Stimulated activated CD4-positive, alpha-beta T cell treated with anti-CD3 and anti-CD28 coated beads, Interleukin-1b, Interleukin-23, amount 100 ng/mL, for 48 hours (primary cell): ENCODE measurements around the gene NLRP9.

Source experiments
- DNase-seq: peaks from one replicate; pipeline ENCODE4 v3.0.0-alpha.2; 2020

The NLRP9 gene

GRCh38 chr19:55687281-55688201 is 50.7 kb downstream of the NLRP9 start:
- no peak for DNase-seq

GRCh38 chr19:55686311-55687050 is 51.7 kb downstream of the NLRP9 start:
- DNase-seq = no peak

DNA sequence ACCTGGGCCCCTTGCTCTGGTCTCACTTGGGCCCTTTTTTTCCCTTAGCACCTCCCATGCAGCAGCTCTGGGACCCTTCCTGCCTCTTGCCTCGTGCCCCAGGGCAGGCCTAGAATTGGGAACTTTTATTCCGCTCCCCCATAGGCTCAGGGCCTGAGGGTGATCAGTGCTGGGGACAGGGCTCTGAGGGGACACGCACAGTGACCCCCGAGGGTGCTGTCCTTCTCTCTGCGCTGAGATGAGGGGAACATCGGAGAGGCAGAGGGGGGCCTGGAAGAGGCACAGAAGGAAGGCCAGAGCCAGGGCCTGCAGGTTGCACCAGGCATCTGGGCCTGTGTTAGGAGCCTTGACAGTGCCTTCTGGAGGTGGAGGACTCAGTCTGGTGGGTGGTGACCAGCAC is 52.4 kb downstream of the NLRP9 start:
- DNase-seq = no peak

- DNase-seq = no peak
These were observed 53.1 kb downstream of the NLRP9 start for GRCh38 chr19:55684946-55685681.

- no peak for DNase-seq
These were observed 54.5 kb downstream of the NLRP9 start for GRCh38 chr19:55683449-55684261.

GRCh38 chr19:55681131-55682092 is 56.8 kb downstream of the NLRP9 start:
- DNase-seq = no peak

- DNase-seq = no peak
These were observed 57.7 kb downstream of the NLRP9 start for GRCh38 chr19:55680339-55681130.

DNA sequence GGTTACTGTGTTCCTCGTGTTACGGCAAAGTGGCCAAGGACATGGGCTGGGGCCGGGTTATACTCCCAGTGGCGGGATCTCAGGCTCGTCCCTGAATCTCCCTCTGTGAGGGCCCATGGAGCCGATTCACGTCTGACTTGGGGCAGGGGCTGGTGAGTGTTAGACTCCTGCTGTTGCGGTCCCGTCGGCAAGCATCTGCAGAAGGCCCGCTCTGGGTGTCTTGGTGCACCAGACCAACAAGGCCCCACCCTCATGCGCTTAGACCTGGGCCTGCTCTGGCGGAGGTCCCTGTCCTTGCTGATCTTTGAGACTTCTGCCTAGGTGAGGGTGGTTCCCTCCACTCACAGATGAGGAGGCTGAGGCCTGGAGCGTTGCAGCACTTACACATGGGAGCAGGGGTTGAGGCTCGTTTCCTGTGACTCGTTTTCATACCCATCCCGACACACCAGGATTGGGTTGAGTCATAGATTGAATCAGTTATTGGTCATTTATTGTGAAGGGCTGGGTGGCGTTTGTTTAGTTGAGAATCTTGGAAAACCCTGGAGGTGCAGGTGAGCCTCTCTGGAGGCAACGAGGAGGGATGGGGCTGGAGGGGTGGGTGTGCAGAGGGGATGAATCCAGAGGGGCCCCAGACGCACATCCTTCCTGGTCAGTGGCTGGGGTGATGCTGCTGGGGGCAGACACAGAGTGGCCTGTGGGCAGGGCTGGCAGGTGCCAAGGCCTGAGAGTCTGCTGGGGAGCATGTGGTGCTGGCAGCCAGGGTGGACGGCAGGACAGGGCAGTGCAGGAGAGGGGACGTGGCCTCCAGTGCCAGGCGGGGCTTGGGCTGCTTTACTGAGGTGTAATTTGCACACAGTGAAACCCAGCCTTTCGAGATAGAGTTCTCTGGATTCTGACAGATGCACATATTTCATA is 58.6 kb downstream of the NLRP9 start:
- peak; percentile 42 for DNase-seq

DNA sequence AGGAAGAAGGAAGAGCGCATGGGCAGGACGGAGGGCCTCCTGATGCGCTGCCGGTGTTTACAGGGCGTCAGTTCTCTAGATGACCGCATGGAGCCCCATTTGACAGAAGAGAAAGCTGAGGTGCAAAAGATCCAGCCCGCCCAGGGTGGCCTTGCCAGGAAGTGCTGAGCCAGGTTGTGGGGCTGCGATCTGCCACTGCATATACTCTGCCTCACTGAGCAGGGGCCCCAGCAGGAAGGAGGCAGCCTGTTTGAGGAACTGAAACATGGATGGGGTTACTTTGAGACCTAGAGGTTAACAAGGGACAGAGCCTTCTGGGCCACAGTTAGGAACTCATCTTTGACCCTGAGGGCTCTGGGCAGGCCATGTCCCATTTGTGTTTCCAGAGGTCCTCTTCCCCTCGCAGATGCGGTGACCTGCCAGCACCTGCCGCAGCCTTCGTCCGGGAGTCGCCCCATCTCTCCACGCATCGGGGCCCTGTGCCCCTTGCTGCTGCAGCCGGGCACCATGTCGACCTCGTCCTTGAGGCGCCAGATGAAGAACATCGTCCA is 60.0 kb downstream of the NLRP9 start:
- no peak for DNase-seq

GRCh38 chr19:55677572-55678028 is 60.6 kb downstream of the NLRP9 start:
- no peak for DNase-seq

DNA sequence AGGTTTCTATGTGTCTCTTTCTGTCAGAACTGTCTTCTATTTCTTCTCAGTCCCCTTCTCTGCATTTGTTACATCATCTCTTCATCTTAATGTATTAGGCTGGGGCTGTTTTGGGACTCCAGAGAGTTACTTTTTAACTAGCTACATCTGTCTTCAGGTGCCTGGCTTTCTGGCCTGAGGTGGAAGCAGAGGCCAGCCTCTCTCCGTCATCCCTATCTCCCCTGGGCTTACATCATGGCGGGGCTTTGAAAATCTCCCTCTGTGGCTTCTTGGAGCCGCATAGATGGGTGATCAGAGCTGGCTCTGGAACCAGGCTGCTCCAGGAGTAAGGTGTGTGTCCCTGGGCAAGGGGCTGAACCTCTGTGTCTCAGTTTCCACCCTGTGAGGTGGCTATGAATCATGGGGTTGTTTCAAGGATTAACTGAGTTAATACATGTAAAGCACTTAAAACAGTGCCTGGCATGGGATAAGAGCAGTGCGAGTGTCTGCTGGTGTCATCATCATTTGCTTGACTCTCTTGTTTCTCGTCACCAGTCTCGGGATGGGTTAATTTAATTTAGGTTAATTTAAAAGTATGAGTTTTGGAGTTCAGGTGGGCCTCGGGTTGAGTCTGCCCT is 61.2 kb downstream of the NLRP9 start:
- DNase-seq = peak; percentile 23

GRCh38 chr19:55676383-55676782 is 61.8 kb downstream of the NLRP9 start:
- no peak for DNase-seq

- DNase-seq = no peak
These were observed 62.4 kb downstream of the NLRP9 start for GRCh38 chr19:55675661-55676354.

DNA sequence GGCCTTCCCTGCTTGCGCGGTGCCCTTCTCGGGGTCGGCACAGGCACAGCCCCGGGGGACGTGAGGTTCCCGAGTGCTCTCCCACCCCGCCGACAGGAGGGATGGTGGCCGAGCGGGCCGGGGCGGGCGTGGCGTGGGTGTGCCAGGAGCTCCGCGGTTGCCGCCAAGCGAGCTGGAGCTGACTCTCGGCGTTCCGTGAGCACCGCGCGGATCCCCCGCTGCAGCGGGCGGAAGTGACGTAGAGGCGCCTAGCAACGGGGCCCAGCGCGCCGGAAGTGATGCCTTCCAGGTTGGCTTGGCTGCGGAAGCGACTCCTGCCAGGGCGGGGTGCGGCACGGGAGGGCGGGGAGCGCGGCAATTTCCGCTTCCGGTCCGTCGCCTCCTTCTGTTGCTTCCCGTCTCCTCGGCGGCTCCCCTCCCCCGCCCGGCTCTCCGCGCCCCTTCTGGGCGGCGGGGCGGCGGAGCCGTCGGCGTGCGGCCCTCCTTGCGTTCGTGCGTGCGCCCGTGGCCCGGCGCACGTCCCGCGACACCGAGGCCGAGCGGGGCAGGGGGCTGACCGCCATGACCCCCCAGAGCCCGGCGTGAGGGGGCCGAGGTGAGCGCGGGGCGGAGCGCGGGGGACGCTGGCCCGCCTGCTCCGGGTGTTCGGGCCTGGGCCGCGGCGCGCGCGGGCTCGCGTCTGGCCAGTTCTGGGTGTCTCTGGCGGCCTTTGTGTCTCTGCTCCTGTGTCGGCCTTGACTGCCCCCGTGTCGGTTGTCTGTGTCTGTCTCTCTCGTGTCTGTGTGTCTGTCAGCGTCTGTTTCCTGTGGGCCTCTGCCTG is 63.2 kb downstream of the NLRP9 start, which contains the start of gene EPN1:
Gene EPN1, plus strand, starts transcription at position 386 of the 820 bp plus-strand sequence. CDS start 3,402 bp downstream, outside the sequence.
- peak; percentile 98 for DNase-seq

- DNase-seq = no peak
These were observed 63.8 kb downstream of the NLRP9 start for GRCh38 chr19:55674459-55674840.

DNA sequence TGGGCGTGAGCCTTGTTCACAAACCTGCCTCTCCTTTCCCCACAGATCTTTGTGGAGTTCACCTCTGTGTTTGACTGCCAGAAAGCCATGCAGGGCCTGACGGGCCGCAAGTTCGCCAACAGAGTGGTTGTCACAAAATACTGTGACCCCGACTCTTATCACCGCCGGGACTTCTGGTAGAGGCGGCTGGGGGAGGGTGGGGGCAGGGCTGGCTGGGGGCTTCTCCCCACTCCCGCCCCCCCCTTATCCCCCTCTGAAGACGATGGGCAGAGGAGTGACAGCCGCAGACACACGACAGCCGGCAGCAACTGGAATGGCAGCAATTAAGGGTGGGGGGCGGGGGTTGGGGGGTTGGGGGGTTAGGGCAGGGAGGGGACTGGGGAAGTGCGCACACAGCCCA is 64.3 kb downstream of the NLRP9 start:
- no peak for DNase-seq

GRCh38 chr19:55673465-55673864 is 64.7 kb downstream of the NLRP9 start:
- DNase-seq = no peak
